Right renal pelvis (tissue), 4 donors: Measurements from ENCODE around the gene KLK14. TPM values are rescaled to one million over a fixed set of nuclear protein-coding genes. Genes with fewer than 3 reads are reported as not detected.

Experiments used
- DNase-seq, 4 donors: peaks; one replicate each; pipeline ENCODE4 v3.0.0-alpha.2; 2013; ENCODE audit warnings: low read depth in 4 of 4, low spot score in 3 of 4, missing footprints in 1 of 4
- polyA plus RNA-seq, 4 donors: library from polyadenylated mRNA; unstranded; fragments of 120-200 nt; gene quantifications; one replicate each; pipeline ENCODE4 v1.2.1, GENCODE V29; 2013; ENCODE audit not compliant: insufficient read length in 4 of 4

KLK14 gene
- polyA plus RNA-seq, 4 donors: 0.15 to 0.53 (median 0.28) TPM

- no peak for DNase-seq
Observed at GRCh38 chr19:51108805-51109146, 26.1 kb upstream of the KLK14 start.

DNA sequence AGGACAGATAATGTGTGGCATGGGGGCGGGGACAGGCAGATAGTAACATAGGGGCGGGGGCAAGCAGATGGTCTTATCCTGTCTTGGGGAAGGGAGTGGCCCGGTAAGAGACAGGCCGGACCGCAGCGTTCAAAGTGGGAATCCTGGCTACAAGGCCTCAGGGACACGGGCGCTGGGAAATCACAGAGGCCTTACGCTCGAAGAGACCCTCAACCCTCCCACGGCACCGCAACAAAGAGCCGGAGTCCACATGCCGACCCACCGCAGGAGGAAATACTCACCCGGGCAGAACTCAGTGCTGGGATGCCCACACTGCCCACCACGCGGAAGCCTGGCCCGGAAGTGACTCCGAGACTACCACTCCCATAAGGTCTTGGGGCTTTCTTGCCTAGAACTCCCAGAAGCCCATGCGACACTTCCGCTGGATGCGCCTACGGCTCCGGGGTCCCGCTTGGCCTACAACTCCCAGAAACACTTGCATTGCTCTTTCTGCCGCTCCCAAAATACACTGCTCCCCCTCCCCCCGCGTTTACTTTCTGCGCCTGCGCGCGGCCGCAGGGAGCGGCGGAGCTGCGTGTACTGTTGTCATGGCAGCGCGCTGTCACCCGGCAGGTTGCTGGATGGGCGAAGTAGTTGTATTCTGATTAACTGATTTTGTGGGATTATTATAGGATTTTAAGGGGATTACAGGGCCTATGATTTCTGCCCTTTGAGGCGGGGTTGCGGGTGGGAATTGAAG is 25.5 kb upstream of the KLK14 start, which contains the start of gene CTU1:
Gene CTU1 (minus strand): TSS at position 344 of the 739 bp plus-strand sequence. CDS start 3,840 bp downstream, outside the sequence.
- DNase-seq: peak; percentile 95 to 98 (median 96)

- DNase-seq: no peak
Observed at GRCh38 chr19:51107406-51108065, 24.8 kb upstream of the KLK14 start.

GRCh38 chr19:51103926-51104341 is 21.2 kb upstream of the KLK14 start:
- DNase-seq: no peak

GRCh38 chr19:51102991-51103390 is 20.3 kb upstream of the KLK14 start:
- no peak for DNase-seq

GRCh38 chr19:51101171-51101865 is 18.6 kb upstream of the KLK14 start:
- DNase-seq: no peak

DNA sequence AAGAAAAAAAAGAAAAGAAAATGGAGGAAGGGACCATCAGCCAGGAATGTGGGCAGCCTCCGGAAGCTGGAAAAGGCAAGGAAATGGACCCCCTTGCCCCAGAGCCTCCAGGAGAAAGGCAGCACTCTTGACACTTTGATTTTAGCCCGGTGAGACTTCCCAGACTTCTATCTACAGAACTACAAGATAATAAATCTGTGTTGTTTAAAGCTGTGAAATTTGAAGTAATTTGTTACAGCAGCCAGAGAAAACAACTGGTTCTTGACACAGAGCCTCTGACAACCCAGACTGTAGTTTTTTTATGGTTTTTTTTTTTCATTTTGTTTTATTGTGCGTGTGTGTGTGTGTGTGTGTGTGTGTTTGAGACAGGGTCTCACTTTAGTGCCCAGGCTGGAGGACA is 17.9 kb upstream of the KLK14 start:
- no peak for DNase-seq

DNA sequence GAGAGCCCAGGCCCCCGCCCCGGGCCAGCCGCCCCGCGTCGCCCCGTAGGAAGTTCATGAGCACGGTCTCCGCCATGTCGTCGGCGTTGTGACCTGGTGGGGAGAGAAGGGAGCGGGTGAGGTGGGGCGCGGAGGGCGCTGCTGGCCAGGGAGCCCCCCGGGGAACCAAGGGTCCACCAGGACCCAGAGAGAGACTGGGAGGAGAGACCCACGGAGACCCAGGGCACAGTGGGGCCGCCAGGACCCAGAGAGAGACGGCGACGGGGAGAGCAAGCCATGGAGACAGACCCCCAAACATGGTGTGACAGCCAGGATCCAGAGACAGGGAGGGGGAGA is 16.3 kb upstream of the KLK14 start:
- DNase-seq: no peak

GRCh38 chr19:51098365-51099046 is 15.8 kb upstream of the KLK14 start:
- DNase-seq: peak in 2 of 4 donors; percentile 38 to 40

DNA sequence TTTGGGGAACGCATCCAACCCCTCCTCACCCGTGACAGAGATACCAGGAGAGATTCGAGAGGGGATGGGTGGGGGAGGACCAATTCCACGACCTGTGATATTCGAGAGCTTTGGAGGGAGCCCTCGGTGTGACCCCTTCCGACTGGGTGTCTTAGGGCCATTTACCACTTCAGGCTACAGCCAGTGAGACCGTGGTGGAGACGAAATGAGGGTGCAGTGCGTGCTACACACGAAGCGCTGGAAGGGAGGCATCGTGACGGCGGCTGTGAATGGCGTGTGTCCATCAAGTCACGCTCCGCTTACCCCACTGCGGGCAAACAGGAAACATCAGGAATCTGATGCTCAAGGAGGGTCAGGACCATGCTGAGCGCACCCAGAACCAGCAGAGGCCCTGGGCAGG is 15.1 kb upstream of the KLK14 start:
- DNase-seq: no peak

GRCh38 chr19:51097166-51097738 is 14.6 kb upstream of the KLK14 start:
- no peak for DNase-seq

GRCh38 chr19:51096473-51097165 is 13.9 kb upstream of the KLK14 start:
- DNase-seq: no peak

DNA sequence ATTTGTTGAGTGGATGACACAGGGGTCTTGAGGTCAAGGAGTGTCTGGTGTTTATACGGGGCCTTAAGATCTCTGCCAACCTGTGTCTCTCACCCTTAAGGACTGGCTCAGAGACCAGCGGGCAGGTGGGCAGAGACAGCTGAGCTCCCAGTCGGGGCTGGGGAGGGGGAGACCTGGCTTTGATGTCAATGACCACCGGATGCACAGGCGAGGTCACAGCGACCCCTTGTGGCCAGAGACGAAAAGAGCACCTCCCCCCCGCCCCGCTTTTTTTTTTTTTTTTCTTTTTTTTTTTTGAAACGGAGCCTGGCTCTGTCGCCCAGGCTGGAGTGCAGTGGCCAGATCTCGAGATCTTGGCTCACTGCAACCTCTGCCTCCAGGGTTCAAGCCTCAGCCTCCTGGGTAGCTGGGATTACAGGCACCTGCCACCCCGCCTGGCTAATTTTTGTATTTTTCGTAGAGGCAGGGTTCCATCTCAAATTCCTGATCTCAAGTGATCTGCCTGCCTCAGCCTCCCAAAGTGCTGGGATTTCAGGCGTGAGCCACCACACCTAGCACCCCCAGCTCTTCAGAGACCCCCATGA is 12.1 kb upstream of the KLK14 start:
- peak in 1 of 4 donors; percentile 23 for DNase-seq

GRCh38 chr19:51093510-51094345 is 11.0 kb upstream of the KLK14 start:
- DNase-seq: no peak

DNA sequence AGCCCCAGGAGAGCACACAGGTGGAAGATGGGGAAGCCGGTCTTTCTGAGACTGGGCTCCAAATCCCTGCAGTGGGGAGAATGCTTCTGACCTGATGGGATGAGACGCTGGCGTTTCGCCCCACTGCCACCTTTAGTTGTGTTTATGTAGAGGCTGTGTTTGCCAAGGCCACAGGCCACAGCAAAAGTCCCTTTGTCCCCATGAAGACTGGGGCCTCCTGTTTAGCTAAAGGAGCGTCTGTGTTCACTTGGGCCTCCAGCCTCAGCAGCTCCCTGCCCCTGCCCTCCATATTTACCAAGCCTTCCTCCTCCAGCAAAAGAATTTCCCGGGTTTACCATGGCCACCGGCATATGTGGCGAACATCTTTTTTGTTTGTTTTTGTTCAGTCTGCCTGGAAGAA is 10.4 kb upstream of the KLK14 start:
- no peak for DNase-seq

GRCh38 chr19:51091895-51092873 is 9.5 kb upstream of the KLK14 start:
- no peak for DNase-seq

DNA sequence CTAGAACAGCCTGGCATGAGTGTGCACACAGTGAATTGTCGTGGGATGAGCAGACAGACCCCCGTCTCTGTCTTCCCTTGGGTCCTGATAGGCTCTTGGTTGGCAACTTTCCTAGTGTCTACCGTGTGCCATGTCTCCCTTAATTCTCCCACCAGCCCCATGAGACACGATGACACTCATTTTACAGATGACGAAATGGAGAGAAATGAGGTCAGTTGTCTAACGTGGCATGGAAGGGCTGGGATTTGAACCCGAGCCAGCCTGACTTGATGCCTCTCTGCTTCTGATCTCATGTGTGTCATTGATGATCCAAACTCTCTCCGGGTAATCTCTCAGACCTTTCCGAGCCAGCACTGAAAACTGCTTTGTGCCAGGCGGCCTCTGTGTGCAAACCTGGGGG is 8.4 kb upstream of the KLK14 start:
- no peak for DNase-seq

- no peak for DNase-seq
Observed at GRCh38 chr19:51090471-51090870, 7.8 kb upstream of the KLK14 start.
